ENCODE data around the gene ADGB. TPM values are rescaled to one million over a fixed set of nuclear protein-coding genes. Genes with fewer than 3 reads are reported as not detected.
A peak's percentile ranks its signal among the peaks of the same experiment; 100 is the strongest.

ADGB gene
- total RNA-seq, 2 experiments from 2014 or later = not detected

GRCh38 chr6:146785001-146785585 is 186.3 kb downstream of the ADGB start:
- TF ChIP-seq CTCF (IDR thresholded peaks at IDR 0.05) = peak; percentile 61
- DNase-seq = peak in 6 of 14 experiments; percentile 3 to 56 (median 33)
- POLR2A ChIA-PET = no interaction called here

GRCh38 chr6:146787876-146788508 is 189.2 kb downstream of the ADGB start:
- Mint-ChIP-seq H3K9me3 (no peaks in the 10 kb centered on the region), H3K4me3 (no peak overlapping the region)
- intact Hi-C loops (cut with DNase I, micrococcal nuclease) = no loop called here

More at GRCh38 chr6:146785001-146785585, 186.3 kb downstream of the ADGB start:
- H3K9me3 ChIP-seq (ENCODE audit: control insufficient read depth in 1 of 2, insufficient read depth in 1 of 2, low read length in 2 of 2) = no peaks in the 10 kb centered on the region
- H3K27ac Mint-ChIP-seq = no peak overlapping the region
- no peaks in the 10 kb centered on the region for H3K36me3 Mint-ChIP-seq (ENCODE audit: low read depth)
- H3K27me3 ChIP-seq (ENCODE audit: control insufficient read depth in 1 of 2, insufficient read depth in 2 of 2, low read length in 2 of 2) = no peaks in the 10 kb centered on the region
- no peak overlapping the region for H3K27ac ChIP-seq (ENCODE audit: low read depth in 1 of 2, low read length in 2 of 2)
- no peak overlapping the region for H3K4me3 ChIP-seq (ENCODE audit: low read length)
- H3K27me3 Mint-ChIP-seq = no peaks in the 10 kb centered on the region
- CTCF ChIA-PET = no interaction called here
- H3K36me3 ChIP-seq (ENCODE audit: insufficient read depth, low read length) = no peaks in the 10 kb centered on the region
- no peaks in the 10 kb centered on the region for H3K9me3 Mint-ChIP-seq
- no peak overlapping the region for H3K4me3 Mint-ChIP-seq
- intact Hi-C loops (cut with DNase I, micrococcal nuclease) = no loop called here
- H3K4me1 ChIP-seq (ENCODE audit: insufficient read depth, low read length) = no peaks in the 10 kb centered on the region
- H3K4me1 Mint-ChIP-seq (ENCODE audit: low read depth) = no peaks in the 10 kb centered on the region
- peak; percentile 92 for ATAC-seq (ENCODE audit: poor library complexity)

GRCh38 chr6:146790561-146791091 is 191.9 kb downstream of the ADGB start:
- intact Hi-C loops (cut with DNase I, micrococcal nuclease) = no loop called here
- CTCF ChIA-PET = no interaction called here
- Mint-ChIP-seq H3K36me3 (ENCODE audit: low read depth) (no peaks in the 10 kb centered on the region), H3K4me1 (ENCODE audit: low read depth) (no peaks in the 10 kb centered on the region), H3K4me3 (no peak overlapping the region), H3K9me3 (peaks cover 3% of the 10 kb centered on the region), H3K27me3 (peaks cover 6% of the 10 kb centered on the region), H3K27ac (no peak overlapping the region)
- Histone ChIP-seq H3K27ac (ENCODE audit: low read depth in 1 of 2, low read length in 2 of 2) (no peak overlapping the region), H3K27me3 (ENCODE audit: control insufficient read depth in 1 of 2, insufficient read depth in 2 of 2, low read length in 2 of 2) (no peaks in the 10 kb centered on the region), H3K9me3 (ENCODE audit: control insufficient read depth in 1 of 2, insufficient read depth in 1 of 2, low read length in 2 of 2) (no peaks in the 10 kb centered on the region), H3K4me1 (ENCODE audit: insufficient read depth, low read length) (no peaks in the 10 kb centered on the region), H3K4me3 (ENCODE audit: low read length) (no peak overlapping the region), H3K36me3 (ENCODE audit: insufficient read depth, low read length) (no peaks in the 10 kb centered on the region)
- no peak for TF ChIP-seq CTCF (IDR thresholded peaks at IDR 0.05)
- DNase-seq = no peak
- ATAC-seq (ENCODE audit: poor library complexity) = no peak
- POLR2A ChIA-PET = no interaction called here

More at GRCh38 chr6:146787876-146788508, 189.2 kb downstream of the ADGB start:
- no peak overlapping the region for H3K27ac ChIP-seq (ENCODE audit: low read depth in 1 of 2, low read length in 2 of 2)
- H3K27ac Mint-ChIP-seq = no peak overlapping the region
- POLR2A ChIA-PET = no interaction called here
- H3K9me3 ChIP-seq (ENCODE audit: control insufficient read depth in 1 of 2, insufficient read depth in 1 of 2, low read length in 2 of 2) = no peaks in the 10 kb centered on the region
- no peaks in the 10 kb centered on the region for H3K27me3 ChIP-seq (ENCODE audit: control insufficient read depth in 1 of 2, insufficient read depth in 2 of 2, low read length in 2 of 2)
- no peaks in the 10 kb centered on the region for H3K4me1 ChIP-seq (ENCODE audit: insufficient read depth, low read length)
- no peaks in the 10 kb centered on the region for H3K27me3 Mint-ChIP-seq
- H3K36me3 ChIP-seq (ENCODE audit: insufficient read depth, low read length) = no peaks in the 10 kb centered on the region
- H3K4me3 ChIP-seq (ENCODE audit: low read length) = no peak overlapping the region
- DNase-seq (no peak), ATAC-seq (ENCODE audit: poor library complexity) (no peak)
- H3K4me1 Mint-ChIP-seq (ENCODE audit: low read depth) = no peaks in the 10 kb centered on the region
- CTCF ChIA-PET = no interaction called here
- no peaks in the 10 kb centered on the region for H3K36me3 Mint-ChIP-seq (ENCODE audit: low read depth)
- TF ChIP-seq CTCF (IDR thresholded peaks at IDR 0.05) = no peak
